HG03432 (cell line): Measurements from ENCODE around the gene LONP2.

Experiments used
- ATAC-seq: cut with Tn5 transposase; IDR thresholded peaks from one replicate; pipeline ENCODE4 v1.9.1; 2021; ENCODE audit warnings: mild to moderate bottlenecking, moderate library complexity; ENCODE audit not compliant: unreplicated experiment

LONP2 gene, protein sequence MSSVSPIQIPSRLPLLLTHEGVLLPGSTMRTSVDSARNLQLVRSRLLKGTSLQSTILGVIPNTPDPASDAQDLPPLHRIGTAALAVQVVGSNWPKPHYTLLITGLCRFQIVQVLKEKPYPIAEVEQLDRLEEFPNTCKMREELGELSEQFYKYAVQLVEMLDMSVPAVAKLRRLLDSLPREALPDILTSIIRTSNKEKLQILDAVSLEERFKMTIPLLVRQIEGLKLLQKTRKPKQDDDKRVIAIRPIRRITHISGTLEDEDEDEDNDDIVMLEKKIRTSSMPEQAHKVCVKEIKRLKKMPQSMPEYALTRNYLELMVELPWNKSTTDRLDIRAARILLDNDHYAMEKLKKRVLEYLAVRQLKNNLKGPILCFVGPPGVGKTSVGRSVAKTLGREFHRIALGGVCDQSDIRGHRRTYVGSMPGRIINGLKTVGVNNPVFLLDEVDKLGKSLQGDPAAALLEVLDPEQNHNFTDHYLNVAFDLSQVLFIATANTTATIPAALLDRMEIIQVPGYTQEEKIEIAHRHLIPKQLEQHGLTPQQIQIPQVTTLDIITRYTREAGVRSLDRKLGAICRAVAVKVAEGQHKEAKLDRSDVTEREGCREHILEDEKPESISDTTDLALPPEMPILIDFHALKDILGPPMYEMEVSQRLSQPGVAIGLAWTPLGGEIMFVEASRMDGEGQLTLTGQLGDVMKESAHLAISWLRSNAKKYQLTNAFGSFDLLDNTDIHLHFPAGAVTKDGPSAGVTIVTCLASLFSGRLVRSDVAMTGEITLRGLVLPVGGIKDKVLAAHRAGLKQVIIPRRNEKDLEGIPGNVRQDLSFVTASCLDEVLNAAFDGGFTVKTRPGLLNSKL

DNA sequence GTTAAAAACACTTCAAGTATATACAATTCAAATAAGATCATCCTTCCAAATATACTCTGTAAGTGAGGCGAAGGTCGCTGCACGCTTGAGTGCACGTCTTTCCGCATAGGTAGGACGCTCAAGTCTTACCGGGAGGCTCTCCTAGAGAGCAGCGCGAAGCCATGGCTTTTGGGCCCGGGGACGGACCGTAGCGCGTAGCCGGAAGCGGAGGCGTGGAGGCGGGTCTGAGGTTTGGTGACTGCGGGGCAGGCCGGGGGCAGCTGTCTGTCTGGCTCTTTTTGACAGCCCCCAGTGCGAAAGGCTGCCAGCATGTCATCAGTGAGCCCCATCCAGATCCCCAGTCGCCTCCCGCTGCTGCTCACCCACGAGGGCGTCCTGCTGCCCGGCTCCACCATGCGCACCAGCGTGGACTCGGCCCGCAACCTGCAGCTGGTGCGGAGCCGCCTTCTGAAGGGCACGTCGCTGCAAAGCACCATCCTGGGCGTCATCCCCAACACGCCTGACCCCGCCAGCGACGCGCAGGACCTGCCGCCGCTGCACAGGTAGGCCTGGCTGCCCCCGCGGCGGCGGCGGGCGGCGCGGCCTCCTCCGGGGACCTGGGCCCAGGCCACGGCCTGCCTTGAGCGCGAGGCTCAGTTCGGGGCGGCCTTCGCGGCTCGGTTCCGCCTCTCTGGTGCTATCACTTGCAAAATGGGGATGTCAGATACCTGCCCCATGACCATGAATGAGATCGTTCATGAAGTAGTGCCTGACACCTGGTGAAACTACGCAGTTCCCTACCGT is at the start of gene LONP2:
LONP2 (plus strand) TSS at position 221 of the 783 bp plus-strand sequence; CDS start at position 310, 89 bp downstream.
- ATAC-seq, result peak; percentile 99

DNA sequence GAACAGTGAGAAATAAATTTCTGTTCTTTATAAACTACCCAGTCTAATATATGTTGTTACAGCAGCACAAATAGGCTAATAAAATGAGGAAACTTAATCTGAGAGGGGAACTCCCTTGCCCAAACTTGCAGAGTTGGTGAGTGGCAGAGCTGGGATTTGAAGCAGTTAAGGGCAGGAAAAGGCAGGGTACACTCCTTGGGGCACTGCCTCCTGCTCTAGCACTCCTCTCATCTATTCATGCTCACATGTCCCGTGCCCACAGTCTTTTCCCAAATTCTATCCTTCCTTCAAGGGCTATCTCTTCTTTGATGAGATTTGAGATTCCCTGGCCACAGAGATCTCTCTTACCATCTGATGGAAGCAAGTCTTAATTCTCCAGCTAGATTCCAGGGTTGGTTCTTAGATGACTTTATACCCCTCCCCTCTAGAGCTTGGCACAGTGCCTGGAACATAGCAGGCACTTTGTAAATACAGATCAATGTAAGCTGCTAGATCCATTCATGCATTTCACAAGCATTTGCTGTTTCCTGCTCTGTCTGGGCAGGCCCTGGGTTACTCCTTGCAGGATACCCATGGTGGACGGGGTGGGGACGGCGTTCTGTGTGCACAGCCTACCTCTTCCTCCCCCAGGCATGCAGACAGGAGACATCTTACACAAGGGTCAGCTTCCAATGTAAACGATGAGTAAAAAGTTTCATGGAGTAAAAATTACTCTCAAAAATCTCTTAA is 49.1 kb upstream of the LONP2 start:
- no peak for ATAC-seq

DNA sequence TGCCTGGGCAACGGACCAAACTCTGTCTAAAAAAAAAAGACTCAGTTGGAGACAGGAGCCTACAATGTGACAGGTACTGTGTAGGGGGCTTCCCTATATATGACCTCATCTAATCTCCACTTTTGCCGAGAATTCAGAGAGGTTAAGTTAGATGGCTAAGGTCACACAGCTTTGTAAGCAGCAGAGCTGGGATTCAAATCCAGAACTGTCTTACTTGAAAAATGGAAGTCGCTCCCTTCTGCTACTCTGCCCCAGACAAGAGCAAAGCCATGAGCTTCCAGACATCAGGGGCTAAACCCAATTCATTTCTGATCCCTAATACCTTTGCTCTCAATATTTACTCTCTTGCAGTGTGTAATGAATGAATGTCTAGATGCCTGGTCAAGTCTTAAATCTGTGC is 46.8 kb upstream of the LONP2 start:
- ATAC-seq, result no peak

DNA sequence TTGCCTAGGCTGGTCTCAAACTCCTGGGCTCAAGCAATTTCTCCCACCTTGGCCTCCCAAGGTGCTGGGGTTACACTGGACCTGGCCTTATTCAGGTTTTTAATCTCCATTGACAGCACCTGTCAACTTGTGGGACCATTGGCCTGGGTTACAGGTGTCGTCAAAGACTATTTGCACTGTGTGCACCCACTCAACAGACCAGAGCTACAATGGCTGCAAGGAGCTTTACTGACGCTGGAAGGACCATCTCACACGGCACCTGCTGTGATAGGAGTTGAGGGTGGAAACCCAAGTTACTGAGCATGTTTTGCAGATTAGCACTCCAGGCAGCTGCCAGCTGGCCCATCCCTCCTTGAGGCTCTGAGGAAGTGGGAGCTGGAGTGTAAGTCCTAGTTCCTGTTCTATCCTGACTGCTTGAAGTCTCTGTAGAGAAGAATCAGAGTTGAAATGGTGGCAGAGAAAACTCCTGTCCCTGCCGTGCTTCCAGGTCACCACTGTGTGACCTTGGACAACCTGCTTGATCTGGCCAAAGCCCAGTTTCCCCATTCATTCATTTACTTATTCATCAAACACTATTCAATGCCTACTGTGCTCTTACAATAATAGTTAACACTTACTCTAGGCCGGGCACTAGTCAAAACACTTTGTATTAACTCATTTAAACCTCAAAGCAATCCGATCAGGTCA is 42.4 kb upstream of the LONP2 start:
- ATAC-seq, result no peak

DNA sequence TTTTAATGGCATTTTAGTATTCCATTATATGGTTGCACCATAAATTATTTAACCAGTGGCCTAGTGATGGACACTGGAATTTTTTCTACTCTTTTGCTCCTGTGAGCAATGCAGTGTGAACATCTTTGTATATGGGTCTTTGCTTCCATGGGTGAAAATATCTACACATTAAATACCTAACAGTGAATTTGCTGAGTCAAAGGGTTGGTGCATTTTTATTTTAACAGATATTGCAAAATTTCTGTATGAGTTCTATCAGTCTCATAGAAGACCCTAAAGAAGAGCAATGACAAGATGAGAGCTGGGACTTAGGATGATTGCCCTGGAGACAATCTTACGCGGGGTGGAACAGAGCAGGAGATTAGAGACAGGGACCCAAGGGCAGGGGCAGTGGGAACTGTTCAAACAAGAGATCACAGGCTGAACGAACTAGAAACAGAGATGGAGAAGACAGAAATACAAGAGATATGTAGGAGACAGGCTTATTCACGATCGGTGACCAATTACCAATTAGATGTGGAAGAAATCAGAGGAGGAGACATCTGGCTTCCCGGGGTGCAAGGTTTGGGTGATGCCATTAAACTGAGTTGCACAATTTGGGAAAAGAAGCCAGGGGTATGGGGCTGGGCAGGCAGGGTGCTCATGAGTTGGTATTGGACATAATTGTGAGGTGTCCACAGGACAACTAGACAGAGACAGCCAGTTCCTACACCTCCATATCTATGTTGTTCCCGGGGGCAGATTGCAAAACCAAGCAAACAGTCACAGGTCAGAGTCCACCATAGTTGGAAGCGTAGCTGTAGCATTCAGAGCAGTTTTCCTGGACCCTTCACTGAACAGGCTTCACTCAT is 39.9 kb upstream of the LONP2 start:
- no peak for ATAC-seq

DNA sequence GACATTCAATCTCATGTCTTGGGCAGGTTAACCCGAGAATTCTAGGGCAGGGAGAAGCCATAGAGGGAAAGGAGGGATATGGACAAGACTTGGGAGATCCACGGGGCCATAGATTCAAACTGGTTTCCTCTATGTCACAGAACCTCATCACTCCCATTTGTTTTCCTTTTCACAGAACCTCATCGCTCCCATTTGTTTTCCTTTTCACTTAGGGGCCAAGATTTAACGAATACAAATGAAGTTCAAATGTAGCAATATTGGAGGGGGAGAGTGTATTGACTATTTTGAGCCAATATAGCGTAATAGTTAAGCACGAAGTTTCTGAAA is 39.3 kb upstream of the LONP2 start:
- ATAC-seq, result no peak

DNA sequence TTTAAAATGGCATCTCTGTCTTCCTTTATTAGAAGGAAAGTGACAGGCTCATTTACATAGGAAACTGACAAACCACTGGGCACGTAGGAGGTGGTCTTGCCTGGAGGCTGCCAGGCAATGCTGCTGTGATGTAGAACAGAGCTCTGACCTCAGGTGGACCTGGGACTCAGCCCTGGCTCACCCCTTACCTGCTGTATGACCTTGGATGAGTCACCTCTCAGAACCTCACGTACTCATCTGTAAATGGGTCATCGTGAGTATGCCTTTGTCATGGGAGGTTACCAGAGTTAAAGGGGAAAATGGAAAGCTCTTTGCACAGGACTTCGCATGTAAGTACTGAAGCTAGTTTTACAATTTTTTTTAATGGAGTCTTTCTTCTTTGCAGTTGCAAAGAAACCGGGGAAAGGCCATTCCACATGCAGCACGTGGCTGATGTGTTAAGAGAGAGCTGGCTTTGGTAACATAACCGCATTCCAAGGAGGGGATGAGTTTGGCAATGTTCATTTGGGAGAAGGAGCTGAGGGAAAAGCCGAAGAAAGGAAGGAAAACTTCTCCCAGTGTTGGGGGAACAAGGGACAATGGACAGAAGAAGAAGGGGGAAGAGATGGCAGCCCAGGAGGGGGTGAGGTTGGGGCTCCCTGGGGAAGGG is 37.4 kb upstream of the LONP2 start:
- ATAC-seq, result no peak

DNA sequence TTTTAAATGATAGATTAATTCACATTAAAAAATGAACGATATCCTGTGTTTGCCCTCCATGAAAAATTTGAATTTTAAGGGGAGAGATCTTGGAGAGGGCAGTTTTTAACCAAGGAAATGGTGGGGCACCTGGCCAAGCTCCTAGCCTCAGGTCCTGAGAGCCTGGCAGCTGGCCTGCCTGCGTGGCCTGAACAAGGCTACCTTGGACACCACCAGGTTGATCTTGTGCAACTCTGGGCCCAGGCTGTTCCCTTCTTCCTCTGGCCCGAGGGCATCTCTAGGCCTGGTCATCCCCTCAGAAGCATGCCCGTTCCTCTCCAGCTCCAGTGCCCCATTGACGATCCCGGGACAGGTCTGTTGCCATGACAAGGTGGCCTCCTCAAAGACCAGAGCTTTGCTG is 33.4 kb upstream of the LONP2 start:
- ATAC-seq, result no peak

DNA sequence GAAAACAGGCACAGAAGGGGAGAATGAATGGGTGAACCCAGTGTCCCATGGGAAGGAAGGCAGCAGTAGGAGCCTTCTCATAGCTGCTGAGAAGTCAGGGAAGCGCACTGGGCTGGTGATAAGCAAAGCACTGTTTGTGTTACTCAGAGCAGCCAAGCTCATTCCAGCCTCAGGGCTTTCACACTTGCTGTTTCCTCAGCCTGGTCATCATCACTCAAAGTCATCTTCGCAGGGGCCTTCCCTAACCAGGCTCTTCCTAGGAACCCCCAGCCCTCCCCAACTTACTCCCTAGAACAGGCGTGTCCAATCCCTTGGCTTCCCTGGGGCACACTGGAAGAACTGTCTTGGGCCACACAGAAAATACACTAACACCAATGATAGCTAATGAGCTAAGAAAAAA is 32.1 kb upstream of the LONP2 start:
- no peak for ATAC-seq

DNA sequence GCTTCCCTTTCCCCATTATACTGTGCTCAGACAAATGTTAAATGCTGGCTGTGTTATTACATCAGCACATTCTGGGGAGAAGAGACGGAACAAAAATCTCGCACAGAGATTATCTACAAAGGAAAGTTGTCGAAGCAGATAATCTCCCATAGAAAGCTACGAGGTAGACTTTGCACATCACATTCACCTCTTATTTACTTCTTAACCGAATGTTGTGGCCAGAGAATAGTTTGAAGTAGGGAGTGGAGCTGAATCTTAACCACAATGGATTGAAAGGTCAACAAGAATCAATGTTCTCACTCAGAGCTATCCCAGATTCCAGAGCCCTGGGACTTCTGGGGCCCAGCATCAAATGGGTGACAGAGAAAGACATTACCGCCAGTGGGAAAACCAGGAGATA is 28.4 kb upstream of the LONP2 start:
- ATAC-seq, result no peak

DNA sequence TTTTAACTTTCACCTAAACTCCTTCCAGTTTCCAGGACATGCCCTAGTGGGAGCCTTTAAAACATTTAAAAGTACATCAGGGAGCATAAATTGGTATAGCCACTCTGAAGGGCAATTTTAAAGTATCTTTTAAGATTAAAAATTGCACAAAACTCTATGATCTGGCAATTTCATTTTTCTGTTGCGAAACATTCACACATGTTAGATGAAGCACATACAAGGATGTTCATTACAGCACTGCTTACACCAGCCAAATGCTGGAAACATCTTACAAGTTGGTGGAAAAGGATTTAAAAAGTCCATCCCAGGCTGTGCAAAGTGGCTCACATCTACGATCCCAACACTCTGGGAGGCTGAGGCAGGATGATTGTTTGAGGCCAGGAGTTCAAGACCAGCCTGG is 26.4 kb upstream of the LONP2 start:
- ATAC-seq, result no peak

DNA sequence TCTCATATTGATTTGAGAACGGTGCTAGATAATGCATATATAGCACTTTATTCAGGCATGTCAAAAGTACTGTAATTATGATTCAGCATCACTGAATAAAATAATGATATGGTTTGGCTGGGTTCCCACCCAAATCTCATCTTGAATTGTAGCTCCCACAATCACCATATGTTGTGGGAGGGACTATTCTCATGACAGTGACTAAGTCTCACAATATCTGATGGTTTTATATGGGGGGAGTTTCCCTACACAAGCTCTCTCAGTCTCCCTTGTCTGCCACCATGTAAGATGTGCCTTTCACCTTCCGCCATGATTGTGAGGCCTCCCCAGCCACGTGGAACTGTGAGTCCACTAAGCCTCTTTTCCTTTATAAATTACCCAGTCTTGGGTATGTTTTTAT is 25.6 kb upstream of the LONP2 start:
- ATAC-seq, result no peak

DNA sequence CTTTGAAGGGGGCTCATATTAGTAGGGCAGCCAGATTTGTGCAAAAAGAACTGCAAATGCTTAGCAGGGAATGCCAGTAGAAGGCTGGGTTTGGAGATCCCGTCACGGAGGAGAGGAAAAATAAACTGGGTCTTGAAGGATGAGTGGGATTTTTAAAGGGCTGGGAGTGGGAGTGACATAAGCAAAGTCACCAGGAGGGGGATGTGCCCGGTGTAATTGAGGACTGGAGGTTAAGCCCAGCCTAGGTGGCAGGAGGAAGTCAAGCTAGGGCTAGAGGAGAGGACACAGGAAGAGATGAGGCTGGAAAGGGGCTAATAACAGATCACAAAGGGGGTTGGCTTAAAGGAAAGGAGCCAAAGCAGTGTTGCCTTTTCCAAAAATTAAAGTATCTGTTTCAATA is 23.2 kb upstream of the LONP2 start:
- no peak for ATAC-seq

DNA sequence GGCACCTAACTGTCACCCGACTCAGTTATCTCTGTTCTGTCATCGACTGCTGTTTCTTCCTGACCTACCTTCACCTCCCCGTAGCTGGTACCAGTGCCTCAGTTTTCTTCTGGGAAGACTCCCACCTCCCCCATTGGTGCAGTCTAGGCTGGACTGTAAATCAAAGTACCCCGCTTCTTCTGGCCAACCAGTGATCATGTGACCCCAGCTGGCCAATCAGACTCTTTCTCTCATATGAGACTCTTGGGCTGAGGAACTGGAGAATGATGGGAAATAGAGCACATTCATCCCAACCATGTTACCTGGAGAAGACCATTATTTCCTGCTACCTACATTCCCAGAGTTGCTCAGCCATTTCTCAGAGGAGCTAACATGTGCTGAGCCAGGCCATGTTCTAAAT is 20.6 kb upstream of the LONP2 start:
- ATAC-seq, result no peak

DNA sequence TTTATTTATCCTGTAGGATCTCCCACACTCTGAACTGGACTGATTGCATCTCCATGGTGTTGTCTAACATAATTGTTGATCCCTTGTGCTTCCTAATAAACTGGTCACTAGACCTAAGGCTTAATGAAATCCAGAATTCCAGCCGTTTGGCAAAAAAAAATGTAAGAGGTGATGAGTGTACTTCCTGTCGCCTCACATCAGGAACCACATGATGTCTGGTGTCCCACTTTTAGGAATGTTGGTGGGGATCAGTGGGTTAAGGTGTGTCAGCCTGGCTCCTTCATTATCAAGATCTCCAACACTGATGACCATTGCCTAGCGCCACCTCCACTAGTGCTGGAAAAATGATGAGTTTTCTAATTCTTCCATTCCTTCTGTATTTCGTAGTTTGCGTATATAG is 18.6 kb upstream of the LONP2 start:
- ATAC-seq, result no peak

DNA sequence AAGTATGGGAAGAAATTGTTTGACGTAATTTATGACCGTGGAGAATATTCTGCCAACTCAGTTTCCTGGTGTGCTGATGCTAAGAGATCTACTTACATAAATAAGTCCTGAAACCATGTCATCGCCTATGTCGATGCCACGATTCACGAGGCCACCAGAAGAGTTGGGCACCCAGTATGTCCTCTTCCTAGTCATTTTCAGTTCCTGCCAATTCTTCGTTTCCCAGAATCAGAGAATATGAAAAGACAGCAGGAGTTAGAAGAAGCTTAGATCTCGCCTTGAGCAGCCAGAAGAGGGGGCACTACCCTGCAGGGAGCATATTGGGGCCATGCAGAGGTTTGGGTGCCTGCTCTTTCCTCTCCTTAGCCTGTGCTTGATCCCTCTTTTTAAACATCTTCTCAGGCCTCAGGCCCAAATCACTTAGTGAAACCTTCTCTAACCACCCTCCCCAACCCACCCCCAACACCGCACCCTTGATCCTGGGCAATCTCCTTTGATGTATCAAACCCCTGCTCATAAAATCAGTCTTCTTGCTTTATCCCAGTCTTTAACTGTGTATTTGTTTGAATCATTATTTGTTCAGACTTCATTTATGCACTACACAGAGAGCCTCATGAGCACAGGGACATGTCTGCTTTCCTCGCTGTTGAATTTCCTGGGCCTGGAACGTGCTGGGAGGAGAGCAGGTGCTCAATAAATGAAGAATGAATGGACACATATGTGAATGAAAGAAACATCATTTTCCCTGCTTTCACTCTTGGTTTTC is 12.2 kb upstream of the LONP2 start:
- ATAC-seq, result peak; percentile 85

DNA sequence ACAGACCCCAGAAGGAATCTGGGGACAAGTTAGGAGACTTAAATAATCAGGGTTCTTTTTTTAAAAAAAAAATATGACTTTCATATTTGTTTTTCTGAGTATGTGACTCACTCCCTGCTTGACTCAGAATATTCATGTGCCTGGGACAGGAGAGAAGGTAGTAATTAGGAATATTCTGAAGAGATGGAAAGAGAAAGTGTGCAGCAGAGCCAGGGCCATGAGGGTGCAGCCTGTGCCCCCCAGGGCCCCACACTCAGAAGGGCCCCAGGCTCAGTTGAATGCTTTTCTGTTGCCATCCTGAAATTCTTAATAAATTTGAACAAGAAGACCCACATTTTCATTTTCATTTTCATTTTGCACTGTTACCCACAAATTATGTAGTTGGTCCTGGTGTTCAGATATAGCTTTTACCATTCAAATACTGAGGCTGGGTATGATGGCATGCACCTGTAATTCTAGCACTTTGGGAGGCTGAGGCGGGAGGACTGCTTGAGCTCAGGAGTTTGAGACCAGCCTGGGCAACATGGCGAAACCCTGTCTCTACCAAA is 11.5 kb upstream of the LONP2 start:
- no peak for ATAC-seq

DNA sequence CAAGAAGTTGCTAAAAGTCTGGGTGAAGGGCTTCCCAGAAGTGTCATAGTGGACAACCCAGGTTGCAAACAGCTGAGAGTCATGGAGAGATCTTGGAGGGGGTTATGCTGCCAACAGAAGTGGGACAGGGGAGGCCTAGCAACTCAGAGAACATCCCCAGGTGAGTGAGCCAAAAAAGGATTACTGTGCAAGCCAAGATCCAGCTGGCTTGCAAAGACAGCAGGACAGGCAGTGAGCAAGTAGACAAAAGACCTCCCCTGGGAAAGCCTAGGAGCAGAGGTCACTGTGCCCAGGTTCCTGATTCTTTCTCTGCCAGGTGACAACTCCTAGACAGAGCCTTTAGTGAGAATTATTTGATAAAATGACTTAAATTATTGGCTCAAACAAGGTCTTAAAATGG is 9.5 kb upstream of the LONP2 start:
- ATAC-seq, result no peak
